RKO (cell line): ENCODE measurements around the gene SMAD3.
"Not testable (repeated sequence)": the region's sequence is repeated elsewhere in the genome, so short reads cannot be mapped to it uniquely, and the experiment has no call there.

Experiments
- DNase-seq: peaks from one replicate; pipeline ENCODE4 v3.0.0-alpha.2; 2016; ENCODE audit warnings: low spot score

Gene SMAD3

GRCh38 chr15:67065531-67066005 lies at the start of gene SMAD3:
Gene SMAD3, plus strand, starts transcription at chr15:67065602. Its CDS starts 553 bp downstream, at chr15:67066155.
- DNase-seq = peak; percentile 69

DNA sequence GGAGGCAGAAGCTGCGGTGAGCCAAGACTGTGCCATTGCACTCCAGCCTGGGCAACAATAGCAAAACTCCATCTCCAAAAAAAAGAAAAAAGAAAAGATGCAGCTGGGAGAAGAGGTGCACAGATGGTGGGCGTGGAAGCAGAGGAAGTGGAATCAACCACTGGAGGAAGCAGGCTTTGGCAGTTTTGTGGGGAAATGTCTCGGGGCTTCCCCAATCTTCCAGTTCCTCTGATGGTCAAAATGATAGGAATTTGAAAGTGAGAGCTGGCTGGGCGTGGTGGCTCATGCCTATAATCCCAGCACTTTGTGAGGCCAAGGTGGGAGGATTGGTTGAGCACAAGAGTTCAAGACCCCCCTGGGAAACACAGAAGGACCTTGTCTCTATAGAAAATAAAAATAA lies 48.1 kb upstream of the SMAD3 start:
- no peak for DNase-seq

DNA sequence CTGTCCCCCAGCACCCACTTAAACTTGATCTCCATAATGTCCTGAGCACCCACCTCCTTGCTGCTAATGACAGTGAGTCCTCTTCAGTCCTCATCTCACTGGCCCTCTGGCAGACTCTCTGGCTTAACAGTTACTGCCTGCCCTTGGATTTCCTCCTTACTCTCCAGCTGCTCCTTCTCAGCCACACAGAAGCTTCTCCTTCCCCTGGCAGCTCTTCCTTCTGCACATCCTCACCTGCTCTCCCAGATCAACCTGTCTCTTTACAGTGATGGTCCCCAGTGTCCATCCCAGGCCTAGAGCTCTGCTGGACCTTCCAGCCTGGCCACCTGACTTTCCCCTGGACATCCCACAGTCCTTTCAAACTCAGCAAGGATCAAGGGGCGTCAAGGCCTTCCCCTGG lies 47.4 kb upstream of the SMAD3 start:
- no peak for DNase-seq

DNA sequence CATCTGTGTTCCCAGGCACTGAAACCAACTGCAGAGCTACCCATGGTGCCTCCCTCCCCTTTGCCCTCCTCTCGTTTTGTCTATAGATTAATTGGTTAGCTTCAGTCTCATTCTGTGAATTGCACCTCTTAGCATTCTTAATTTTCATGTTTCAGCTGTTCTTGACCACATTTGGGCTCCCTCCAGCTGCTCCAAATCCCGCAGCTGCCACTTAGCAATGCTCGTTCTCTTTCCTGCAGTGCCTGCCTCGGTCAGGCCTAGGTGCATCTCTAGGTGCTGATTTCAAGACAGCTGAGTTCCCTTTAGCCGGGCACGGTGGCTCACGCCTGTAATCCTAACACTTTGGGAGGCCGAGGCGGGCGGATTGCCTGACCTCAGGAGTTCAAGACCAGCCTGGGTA lies 47.0 kb upstream of the SMAD3 start:
- no peak for DNase-seq

- DNase-seq = no peak
These were observed 46.3 kb upstream of the SMAD3 start for GRCh38 chr15:67019069-67019468.

DNA sequence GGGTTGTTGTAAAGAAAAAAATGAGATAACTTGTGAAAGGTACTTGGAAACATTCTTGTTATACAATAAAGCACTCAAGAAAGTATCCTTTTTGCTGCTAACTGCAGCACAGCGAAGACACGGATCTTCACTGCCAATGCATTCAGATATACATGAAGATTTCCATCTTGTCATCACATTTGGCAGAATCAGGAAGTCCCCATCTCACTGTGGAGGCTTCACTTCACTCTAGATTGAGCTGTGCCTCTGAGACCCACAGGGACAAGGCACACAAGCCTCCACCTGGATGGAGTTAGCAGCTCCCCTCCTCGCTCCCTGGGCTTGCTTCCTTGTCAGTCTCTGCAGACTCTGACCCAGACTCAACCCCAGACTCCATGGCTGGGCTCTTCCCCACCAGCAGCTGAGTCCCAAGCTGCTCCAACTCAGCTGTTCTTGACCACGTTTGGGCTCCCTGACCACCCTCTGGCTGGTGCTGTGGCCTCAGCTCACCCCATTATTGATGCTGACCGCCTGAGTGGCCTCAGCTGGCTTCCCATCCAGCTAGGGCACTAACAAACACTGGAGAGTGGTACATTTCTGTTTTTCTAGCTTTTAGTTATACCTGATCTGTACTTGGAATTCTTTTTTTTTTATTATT lies 45.4 kb upstream of the SMAD3 start:
- no peak for DNase-seq

DNA sequence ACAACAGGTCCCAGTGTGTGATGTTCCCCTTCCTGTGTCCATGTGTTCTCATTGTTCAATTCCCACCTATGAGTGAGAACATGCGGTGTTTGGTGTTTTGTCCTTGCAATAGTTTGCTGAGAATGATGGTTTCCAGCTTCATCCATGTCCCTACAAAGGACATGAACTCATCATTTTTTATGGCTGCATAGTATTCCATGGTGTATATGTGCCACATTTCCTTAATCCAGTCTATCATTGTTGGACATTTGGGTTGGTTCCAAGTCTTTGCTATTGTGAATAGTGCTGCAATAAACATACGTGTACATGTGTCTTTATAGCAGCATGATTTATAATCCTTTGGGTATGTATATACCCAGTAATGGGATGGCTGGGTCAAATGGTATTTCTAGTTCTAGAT lies 44.7 kb upstream of the SMAD3 start:
- DNase-seq = not testable (repeated sequence)

- DNase-seq = peak; percentile 21
These were observed 43.9 kb upstream of the SMAD3 start for GRCh38 chr15:67021455-67021854.

DNA sequence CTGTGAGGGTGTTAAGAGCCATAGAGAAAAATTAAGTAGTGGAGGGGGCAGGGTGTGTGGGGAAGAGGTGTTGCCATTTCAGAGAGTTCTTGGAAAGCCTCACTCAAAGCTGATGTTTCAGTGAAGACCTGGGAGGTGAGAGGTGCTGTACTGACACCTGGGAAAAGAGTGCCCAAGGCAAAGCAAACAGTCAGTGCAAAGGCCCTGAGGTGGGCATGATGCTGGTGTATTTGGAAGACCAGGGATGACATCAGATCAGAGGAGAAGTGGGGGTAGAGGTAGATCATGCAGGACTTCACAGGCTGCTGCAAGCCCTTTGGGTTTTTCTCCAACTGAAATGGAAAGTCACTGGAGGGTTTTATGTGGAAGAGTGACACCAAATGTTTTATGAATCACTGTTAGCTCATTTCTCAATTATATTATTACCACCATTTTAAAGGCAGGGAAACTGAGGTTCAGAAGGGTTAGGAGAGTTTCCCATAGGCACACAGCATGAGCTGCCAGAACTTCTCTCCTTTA lies 42.8 kb upstream of the SMAD3 start:
- no peak for DNase-seq

DNA sequence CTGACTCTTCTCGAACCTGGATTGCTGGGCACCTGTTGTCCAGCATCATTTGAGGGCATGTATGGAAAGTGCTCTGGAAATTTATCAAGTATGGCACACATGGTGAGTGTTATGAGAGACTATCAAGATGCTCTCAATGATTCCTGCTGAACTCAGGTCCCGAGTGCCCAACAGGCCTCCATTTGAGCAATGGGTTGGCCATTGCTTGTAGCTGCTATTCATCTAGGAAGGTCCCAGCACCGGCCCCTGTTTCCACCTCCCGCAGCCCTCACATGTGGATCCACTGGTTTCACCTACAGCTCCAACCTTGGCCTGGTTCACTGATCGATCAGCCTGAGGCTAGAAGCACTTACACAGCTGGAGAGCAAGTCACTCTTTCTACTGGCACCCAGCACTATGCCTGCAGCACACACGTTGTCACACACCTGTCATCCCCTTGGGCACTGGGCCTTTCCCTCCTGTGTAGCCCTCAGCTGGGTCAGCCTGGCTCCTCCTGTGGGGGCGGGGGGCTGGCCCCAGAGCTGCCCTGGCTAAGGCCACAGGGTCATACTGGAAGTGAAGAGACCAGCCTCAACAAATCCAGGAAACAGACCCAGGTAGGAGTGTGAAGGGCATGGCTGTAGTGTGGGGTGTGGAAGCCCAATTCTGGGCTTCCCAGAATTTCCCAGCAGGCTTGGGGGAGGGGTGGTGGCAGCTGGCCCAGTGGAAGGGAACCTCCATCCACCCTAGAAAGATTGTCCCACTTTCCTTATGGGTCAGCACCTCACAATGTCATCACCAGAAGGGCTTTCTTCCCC lies 41.7 kb upstream of the SMAD3 start:
- no peak for DNase-seq

GRCh38 chr15:67024314-67024997 lies 40.9 kb upstream of the SMAD3 start:
- peak; percentile 82 for DNase-seq

GRCh38 chr15:67024998-67025368 lies 40.4 kb upstream of the SMAD3 start:
- no peak for DNase-seq

- DNase-seq = no peak
These were observed 39.4 kb upstream of the SMAD3 start for GRCh38 chr15:67025719-67026609.

DNA sequence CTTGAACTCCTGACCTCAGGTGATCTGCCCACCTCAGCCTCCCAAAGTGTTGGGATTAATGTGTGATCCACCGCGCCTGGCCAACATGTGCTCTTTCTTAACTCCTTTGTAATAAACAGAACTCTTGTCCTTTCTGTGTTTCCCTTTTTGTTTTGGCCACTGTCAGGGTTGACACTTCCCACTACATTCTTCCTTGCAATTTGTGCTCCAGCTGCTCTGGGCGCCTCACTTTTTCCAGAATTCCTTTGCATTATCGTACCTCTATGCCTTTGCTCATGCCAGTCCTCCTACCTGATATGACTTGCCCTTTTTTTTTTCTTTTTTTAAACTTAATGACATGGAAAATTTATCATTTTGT lies 38.8 kb upstream of the SMAD3 start:
- DNase-seq = no peak

DNA sequence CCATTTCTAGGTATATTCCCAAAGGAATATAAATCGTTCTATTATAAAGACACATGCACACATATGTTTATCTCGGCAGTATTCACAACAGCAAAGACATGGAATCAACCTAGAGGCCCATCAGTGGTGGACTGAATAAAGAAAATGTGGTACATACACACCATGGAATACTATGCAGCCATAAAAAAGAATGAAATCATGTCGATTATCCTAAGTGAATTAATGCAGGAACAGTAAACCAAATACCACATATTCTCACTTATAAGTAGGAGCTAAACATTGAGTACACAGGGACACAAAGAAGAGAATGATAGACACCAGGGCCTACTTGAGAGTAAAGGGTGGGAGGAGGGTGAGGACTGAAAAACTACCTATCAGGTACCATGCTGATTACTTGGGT lies 37.0 kb upstream of the SMAD3 start:
- not testable (repeated sequence) for DNase-seq

DNA sequence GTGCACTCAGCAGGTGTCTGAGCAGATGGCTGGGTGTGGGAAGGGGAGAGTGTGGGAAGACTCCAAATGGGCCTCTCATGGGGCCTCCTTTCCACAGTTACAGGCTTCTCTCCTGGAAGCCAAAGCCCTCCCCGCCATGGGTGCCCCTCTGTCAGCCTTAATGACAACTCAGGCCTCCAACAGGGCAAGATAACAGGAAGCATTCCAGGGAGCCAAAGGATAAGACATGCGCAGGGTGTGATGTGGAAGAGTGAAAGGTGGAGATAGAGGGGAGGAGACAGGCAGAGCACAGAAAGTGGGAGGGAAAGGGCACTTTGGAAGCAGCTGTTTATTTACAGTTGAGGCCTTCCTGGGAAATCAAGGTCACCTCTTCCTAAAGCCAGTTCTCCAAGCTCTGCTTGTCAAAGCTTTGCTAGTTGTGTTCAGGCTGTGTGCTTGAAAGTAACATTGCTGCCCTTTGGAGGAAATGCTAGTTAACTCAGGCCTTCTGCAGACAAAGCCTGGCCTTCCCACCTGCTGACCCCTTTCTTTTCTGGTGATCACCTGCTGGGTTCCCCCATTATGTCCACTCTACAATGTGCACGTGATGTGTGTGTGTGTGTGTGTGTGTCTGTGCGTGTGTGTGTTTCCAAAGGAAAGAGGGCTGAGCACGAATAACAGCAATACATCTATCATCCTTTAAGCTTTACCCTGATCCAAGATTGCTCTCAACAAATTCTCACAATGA lies 35.2 kb upstream of the SMAD3 start:
- DNase-seq = no peak

DNA sequence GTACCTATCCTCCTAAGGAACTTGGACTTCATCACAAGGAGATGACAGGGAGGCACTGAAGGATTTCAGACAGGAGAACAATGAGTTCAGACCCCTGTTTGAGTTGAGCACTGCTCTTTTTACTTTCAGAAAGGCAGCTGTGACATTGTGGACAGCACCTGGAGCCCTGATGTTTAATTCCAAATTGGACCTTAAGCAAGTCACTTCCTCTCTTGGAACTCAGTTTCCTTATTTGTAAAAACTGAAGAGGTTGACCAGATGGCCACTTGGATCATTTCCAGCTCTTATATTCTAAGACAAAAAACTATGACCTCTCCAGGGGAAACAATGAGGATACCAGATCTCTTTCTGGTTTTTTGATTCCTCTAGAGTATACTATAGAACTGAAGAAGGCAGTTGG lies 34.1 kb upstream of the SMAD3 start:
- no peak for DNase-seq

DNA sequence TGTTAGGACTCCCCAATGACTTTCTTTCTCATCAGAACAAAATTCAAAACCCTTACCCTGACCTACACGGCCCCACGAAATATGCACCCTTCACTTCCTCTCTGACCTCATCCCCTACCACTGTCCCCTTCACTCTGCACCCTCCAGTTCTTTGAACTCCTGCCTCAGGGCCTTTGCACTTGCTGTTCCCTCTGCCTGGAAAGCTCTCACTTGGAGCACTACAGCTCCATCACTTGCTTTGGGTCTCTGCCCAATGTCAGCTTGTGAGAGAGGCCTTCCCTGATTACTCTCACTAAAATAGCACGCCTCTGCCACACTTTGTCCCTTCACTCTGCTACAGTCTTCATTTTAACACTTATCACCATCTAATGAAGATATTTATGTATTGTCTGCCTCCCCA lies 32.8 kb upstream of the SMAD3 start:
- no peak for DNase-seq

GRCh38 chr15:67033012-67033411 lies 32.4 kb upstream of the SMAD3 start:
- DNase-seq = no peak

- DNase-seq = no peak
These were observed 31.8 kb upstream of the SMAD3 start for GRCh38 chr15:67033571-67034044.

- no peak for DNase-seq
These were observed 29.5 kb upstream of the SMAD3 start for GRCh38 chr15:67035886-67036285.
